ENCODE results near the gene PTPRT. TPM values are rescaled to one million over a fixed set of nuclear protein-coding genes. Genes with fewer than 3 reads are reported as not detected.

The PTPRT gene
- total RNA-seq, 1 experiment from 2014 or later: not detected

- no TSS peak for BruUV-seq (replicated peaks)
- intact Hi-C loops (cut with micrococcal nuclease): no loop called here
These were observed 747.8 kb downstream of the PTPRT start for GRCh38 chr20:42441864-42442331.

GRCh38 chr20:42441196-42441863, 748.4 kb downstream of the PTPRT start:
- Histone ChIP-seq H3K4me1 (ENCODE audit: insufficient read depth, low read length) (no peaks in the 10 kb centered on the region), H3F3A (ENCODE audit: low read length, unreplicated experiment) (no peaks in the 10 kb centered on the region), H3K9ac (ENCODE audit: low read length) (no peak overlapping the region), H3K4me3 (ENCODE audit: low read length) (no peak overlapping the region), H3K9me2 (replicated peaks; ENCODE audit: low read length) (no peaks in the 10 kb centered on the region), H3K36me3 (ENCODE audit: low read depth, low read length) (no peaks in the 10 kb centered on the region), H3K27ac (ENCODE audit: low read length) (no peak overlapping the region), H3K4me2 (ENCODE audit: low read length) (no peak overlapping the region), H3K27me3 (ENCODE audit: low read length) (no peaks in the 10 kb centered on the region), H4K20me1 (ENCODE audit: low read length) (no peaks in the 10 kb centered on the region), H3K9me3 (ENCODE audit: low read length) (peaks cover 51% of the 10 kb centered on the region), H3K79me2 (ENCODE audit: low read length) (no peaks in the 10 kb centered on the region), H2AFZ (ENCODE audit: low read length) (no peak overlapping the region)
- no peak for DNase-seq
- ChIA-PET CTCF (no interaction called here), POLR2A (ENCODE audit: unreplicated experiment) (no interaction called here)
- BruUV-seq (replicated peaks): no TSS peak
- no peak for TF ChIP-seq CTCF (conservative IDR thresholded peaks at IDR 0.05; ENCODE audit: low read depth, low read length)
- no peak for TF ChIP-seq EZH2 (IDR thresholded peaks at IDR 0.05; ENCODE audit: low read length, unreplicated experiment)
- TF ChIP-seq EZH2phosphoT487 (IDR thresholded peaks at IDR 0.05; ENCODE audit: borderline replicate concordance, low read length): no peak
- no peak for ATAC-seq
- intact Hi-C loops (cut with micrococcal nuclease): no loop called here

More at GRCh38 chr20:42441864-42442331, 747.8 kb downstream of the PTPRT start:
- Histone ChIP-seq H4K20me1 (ENCODE audit: low read length) (no peaks in the 10 kb centered on the region), H3K9me2 (replicated peaks; ENCODE audit: low read length) (no peaks in the 10 kb centered on the region), H3F3A (ENCODE audit: low read length, unreplicated experiment) (no peaks in the 10 kb centered on the region), H3K36me3 (ENCODE audit: low read depth, low read length) (no peaks in the 10 kb centered on the region), H3K27ac (ENCODE audit: low read length) (no peak overlapping the region), H3K79me2 (ENCODE audit: low read length) (no peaks in the 10 kb centered on the region), H3K4me1 (ENCODE audit: insufficient read depth, low read length) (no peaks in the 10 kb centered on the region), H3K27me3 (ENCODE audit: low read length) (no peaks in the 10 kb centered on the region), H3K9me3 (ENCODE audit: low read length) (peaks cover 52% of the 10 kb centered on the region), H3K4me2 (ENCODE audit: low read length) (no peak overlapping the region), H2AFZ (ENCODE audit: low read length) (no peak overlapping the region), H3K9ac (ENCODE audit: low read length) (no peak overlapping the region), H3K4me3 (ENCODE audit: low read length) (no peak overlapping the region)
- DNase-seq: no peak
- ChIA-PET CTCF (no interaction called here), POLR2A (ENCODE audit: unreplicated experiment) (no interaction called here)
- no peak for TF ChIP-seq CTCF (conservative IDR thresholded peaks at IDR 0.05; ENCODE audit: low read depth, low read length)
- no peak for TF ChIP-seq EZH2 (IDR thresholded peaks at IDR 0.05; ENCODE audit: low read length, unreplicated experiment)
- no peak for TF ChIP-seq EZH2phosphoT487 (IDR thresholded peaks at IDR 0.05; ENCODE audit: borderline replicate concordance, low read length)
- ATAC-seq: no peak

GRCh38 chr20:42435230-42435629, 754.5 kb downstream of the PTPRT start:
- Histone ChIP-seq H4K20me1 (ENCODE audit: low read length) (no peaks in the 10 kb centered on the region), H3K27me3 (ENCODE audit: low read length) (no peaks in the 10 kb centered on the region), H3K4me2 (ENCODE audit: low read length) (no peak overlapping the region), H3K4me3 (ENCODE audit: low read length) (no peak overlapping the region; the same call in 1 of the 2 replicates), H2AFZ (ENCODE audit: low read length) (no peak overlapping the region), H3K9me3 (ENCODE audit: low read length) (peaks cover 43% of the 10 kb centered on the region), H3K9ac (ENCODE audit: low read length) (no peak overlapping the region), H3K4me1 (ENCODE audit: insufficient read depth, low read length) (no peaks in the 10 kb centered on the region), H3K36me3 (ENCODE audit: low read depth, low read length) (no peaks in the 10 kb centered on the region), H3K27ac (ENCODE audit: low read length) (no peak overlapping the region), H3F3A (ENCODE audit: low read length, unreplicated experiment) (no peaks in the 10 kb centered on the region), H3K9me2 (replicated peaks; ENCODE audit: low read length) (no peaks in the 10 kb centered on the region), H3K79me2 (ENCODE audit: low read length) (no peaks in the 10 kb centered on the region)
- TF ChIP-seq EZH2 (IDR thresholded peaks at IDR 0.05; ENCODE audit: low read length, unreplicated experiment): no peak
- TF ChIP-seq CTCF (conservative IDR thresholded peaks at IDR 0.05; ENCODE audit: low read depth, low read length): no peak
- no peak for TF ChIP-seq EZH2phosphoT487 (IDR thresholded peaks at IDR 0.05; ENCODE audit: borderline replicate concordance, low read length)
- ATAC-seq (no peak), DNase-seq (no peak)
- POLR2A ChIA-PET (ENCODE audit: unreplicated experiment): no interaction called here
- intact Hi-C loops (cut with micrococcal nuclease): no loop called here
- BruUV-seq (replicated peaks): no TSS peak
- CTCF ChIA-PET: no interaction called here

All from PC-3 (cell line).